Upper lobe of left lung (tissue), 6 donors: ENCODE results near the gene SLC25A5. TPM values are rescaled to one million over a fixed set of nuclear protein-coding genes. Genes with fewer than 3 reads are reported as not detected.
"Not testable (repeated sequence)": the region's sequence is repeated elsewhere in the genome, so short reads cannot be mapped to it uniquely, and the experiment has no call there.

ENCODE experiments used
- ATAC-seq, 2 donors: fragments of 200-7000 bp; cut with Tn5 transposase; one replicate each; pipeline ENCODE4 v1.9.1; 2022; ENCODE audit warnings: mild to moderate bottlenecking in 2 of 2, moderate library complexity in 2 of 2; ENCODE audit not compliant: low FRiP score in 2 of 2
- DNase-seq, 2 donors: peaks; one replicate each; pipeline ENCODE4 v3.0.0-alpha.2; 2019 to 2020
- H3K27ac ChIP-seq, 4 donors: fragments of 200-600 bp; sonication (generic); one replicate each; pipeline ENCODE4 v1.5.1; 2016 to 2019
- H3K27me3 ChIP-seq, 4 donors: fragments of 200-600 bp; sonication (generic); one replicate each; pipeline ENCODE4 v1.5.1; 2017 to 2019
- H3K36me3 ChIP-seq, 4 donors: fragments of 200-600 bp; sonication (generic); one replicate each; pipeline ENCODE4 v1.5.1; 2016 to 2019
- H3K4me1 ChIP-seq, 4 donors: fragments of 200-600 bp; sonication (generic); one replicate each; pipeline ENCODE4 v1.5.1; 2018 to 2019
- H3K4me3 ChIP-seq, 4 donors: fragments of 200-600 bp; sonication (generic); one replicate each; pipeline ENCODE4 v1.5.1; 2017 to 2019; ENCODE audit warnings: mild to moderate bottlenecking in 2 of 4, moderate library complexity in 1 of 4
- H3K9me3 ChIP-seq, 4 donors: fragments of 200-600 bp; sonication (generic); one replicate each; pipeline ENCODE4 v1.5.1; 2018 to 2019
- EP300 ChIP-seq, 4 donors: sonication (generic); formaldehyde crosslinking; IDR thresholded peaks; one replicate each; pipeline ENCODE4 v1.5.1; 2017; ENCODE audit warnings: antibody characterized with exemption in 4 of 4, control low read depth in 2 of 4
- POLR2A ChIP-seq, 4 donors: fragments of 450-650 bp; IDR thresholded peaks; one replicate each; pipeline ENCODE4 v1.5.1; 2016 to 2017; ENCODE audit warnings: antibody characterized with exemption in 4 of 4, mild to moderate bottlenecking in 2 of 4
- POLR2AphosphoS5 ChIP-seq, 2 donors: sonication (generic); formaldehyde crosslinking; IDR thresholded peaks; one replicate each; pipeline ENCODE4 v1.5.1; 2017; ENCODE audit warnings: antibody characterized with exemption in 2 of 2
- WGBS, 2 donors: methylation state at CpG; one replicate each; pipeline ENCODE4 v1.1.5; 2017 to 2018; 5-methylcytosine and 5-hydroxymethylcytosine counted together
- total RNA-seq, 6 donors: library from RNA; depleted of rRNA in 4 of 6; stranded (reverse); fragments of >200 nt in 4 of 6; gene quantifications; one replicate each; pipeline versions ENCODE4 v1.1.0 to v1.2.1, GENCODE V29; 2016 to 2021
- TF ChIP-seq, protein P1 (sequence below), 6 experiments: fragments of 450-650 bp in 4 of 6; fragments of 200-600 bp in 2 of 6; sonication (generic) in 2 of 6; IDR thresholded peaks; one replicate each; pipeline ENCODE4 v1.5.1; 2016 to 2019; ENCODE audit warnings: antibody characterized with exemption in 6 of 6
- donor health status: DM: no; HTN: no; CAD: no; lungs with moderate emphysema.
- donor health status: DM: no; HTN: yes; CAD: no; lungs with severe emphysema.

Gene SLC25A5
- total RNA-seq, 6 donors from 2014 or later = 180 to 494 (median 325) TPM

DNA sequence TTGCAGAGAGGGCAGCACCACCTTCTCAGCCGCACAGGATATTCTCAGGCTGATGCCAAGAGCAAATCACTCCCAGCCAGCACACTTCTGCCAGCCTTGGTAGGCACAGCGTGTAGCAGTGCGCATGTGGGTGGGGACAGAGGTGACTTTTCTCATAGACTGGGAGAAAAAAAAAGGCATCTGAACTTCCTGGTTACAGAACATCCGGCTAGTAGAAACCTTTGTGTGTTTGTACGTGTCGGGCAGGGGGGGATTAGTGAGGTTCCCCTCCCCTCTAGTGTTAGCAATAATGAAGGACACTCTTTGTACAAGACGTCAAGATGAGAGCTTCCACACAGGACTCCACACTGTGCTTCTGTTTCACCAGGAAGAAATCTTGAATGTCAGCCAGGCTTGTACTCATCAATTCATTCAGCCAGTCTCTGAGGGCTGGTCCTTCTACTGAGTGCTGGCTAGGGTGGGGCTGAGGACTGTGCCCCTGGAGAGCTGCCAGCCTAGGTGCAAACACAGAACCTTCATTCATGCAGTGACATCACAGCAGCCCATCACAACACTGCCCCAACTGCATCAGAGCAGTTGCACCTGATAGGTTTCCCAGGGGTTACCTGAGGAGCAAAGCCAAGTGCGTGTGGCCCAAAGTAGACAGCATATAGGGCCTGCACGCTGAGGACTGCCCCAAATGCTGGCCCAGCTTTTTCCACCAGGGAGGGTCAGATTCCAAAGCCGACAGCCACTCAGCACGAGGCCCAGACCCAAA lies 34.7 kb downstream of the SLC25A5 start:
- no peaks in the 10 kb centered on the region for H3K27me3 ChIP-seq
- no peaks in the 10 kb centered on the region for H3K9me3 ChIP-seq
- TF ChIP-seq POLR2AphosphoS5 (IDR thresholded peaks at IDR 0.05) (peak in 1 of 2 donors; percentile 11), POLR2A (IDR thresholded peaks at IDR 0.05) (no peak)
- no peaks in the 10 kb centered on the region for H3K36me3 ChIP-seq
- no peak overlapping the region for H3K4me3 ChIP-seq
- DNase-seq (peak in 1 of 2 donors; percentile 79), ATAC-seq (peak; percentile 32 to 84)
- H3K4me1 ChIP-seq = peaks cover 0 to 14% (median 3%) of the 10 kb centered on the region in 4 donors
- H3K27ac ChIP-seq = peak overlapping the region in 3 of 4 donors; percentile 33 to 69 (median 44)
- 64% methylated on average over 11 of the region's 11 CpGs; no CpG with 5 or more reads in 1 of the 2 donors for WGBS, 2 donors

DNA sequence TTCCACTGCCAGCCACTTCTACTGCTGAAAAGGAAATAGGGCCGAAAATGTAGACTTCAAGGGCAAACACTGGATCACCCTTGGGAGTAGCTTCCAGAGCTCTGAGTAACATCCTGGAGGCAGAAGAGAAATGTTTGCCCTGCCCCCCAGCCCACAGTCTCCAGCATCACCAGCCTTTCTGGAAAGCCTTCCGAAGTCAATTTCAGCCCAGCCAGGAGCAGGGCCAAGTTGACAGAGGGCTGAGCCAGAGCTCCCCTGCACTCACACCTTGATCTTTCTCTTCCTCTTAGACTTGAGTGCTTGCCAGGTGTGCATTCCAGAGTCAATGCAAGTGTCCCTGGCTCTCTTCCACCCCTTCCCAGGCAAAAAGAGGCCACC lies 35.2 kb downstream of the SLC25A5 start:
- Histone ChIP-seq H3K27ac (peak overlapping the region; percentile 56 to 69 (median 61)), H3K27me3 (no peaks in the 10 kb centered on the region), H3K4me1 (peaks cover 0 to 14% (median 3%) of the 10 kb centered on the region in 4 donors), H3K36me3 (no peaks in the 10 kb centered on the region), H3K4me3 (no peak overlapping the region), H3K9me3 (no peaks in the 10 kb centered on the region)
- peak; percentile 67 to 76 for ATAC-seq
- WGBS, 2 donors = 69% methylated on average over 2 of the region's 2 CpGs; no CpG with 5 or more reads in 1 of the 2 donors
- TF ChIP-seq, protein P1, sequence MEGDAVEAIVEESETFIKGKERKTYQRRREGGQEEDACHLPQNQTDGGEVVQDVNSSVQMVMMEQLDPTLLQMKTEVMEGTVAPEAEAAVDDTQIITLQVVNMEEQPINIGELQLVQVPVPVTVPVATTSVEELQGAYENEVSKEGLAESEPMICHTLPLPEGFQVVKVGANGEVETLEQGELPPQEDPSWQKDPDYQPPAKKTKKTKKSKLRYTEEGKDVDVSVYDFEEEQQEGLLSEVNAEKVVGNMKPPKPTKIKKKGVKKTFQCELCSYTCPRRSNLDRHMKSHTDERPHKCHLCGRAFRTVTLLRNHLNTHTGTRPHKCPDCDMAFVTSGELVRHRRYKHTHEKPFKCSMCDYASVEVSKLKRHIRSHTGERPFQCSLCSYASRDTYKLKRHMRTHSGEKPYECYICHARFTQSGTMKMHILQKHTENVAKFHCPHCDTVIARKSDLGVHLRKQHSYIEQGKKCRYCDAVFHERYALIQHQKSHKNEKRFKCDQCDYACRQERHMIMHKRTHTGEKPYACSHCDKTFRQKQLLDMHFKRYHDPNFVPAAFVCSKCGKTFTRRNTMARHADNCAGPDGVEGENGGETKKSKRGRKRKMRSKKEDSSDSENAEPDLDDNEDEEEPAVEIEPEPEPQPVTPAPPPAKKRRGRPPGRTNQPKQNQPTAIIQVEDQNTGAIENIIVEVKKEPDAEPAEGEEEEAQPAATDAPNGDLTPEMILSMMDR (IDR thresholded peaks at IDR 0.05) = no peak
- TF ChIP-seq EP300 (IDR thresholded peaks at IDR 0.05) (no peak), POLR2AphosphoS5 (IDR thresholded peaks at IDR 0.05) (no peak), POLR2A (IDR thresholded peaks at IDR 0.05) (no peak)
- peak in 1 of 2 donors; percentile 51 for DNase-seq

DNA sequence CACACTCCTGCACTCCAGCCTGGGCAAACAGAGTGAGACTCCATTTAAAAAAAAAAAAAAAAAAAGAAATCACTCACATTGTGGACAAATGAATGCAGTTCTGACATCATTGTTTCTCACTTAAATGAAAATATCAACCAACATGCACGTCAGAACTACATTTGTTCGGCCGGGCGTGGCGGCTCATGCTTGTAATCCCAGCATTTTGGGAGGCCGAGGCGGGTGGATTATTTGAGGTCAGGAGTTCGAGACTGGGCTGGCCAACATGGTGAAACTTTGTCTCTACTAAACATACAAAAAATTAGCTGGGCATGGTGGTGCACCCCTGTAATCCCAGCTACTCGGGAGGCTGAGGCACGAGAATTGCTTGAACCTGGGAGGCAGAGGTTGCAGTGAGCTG lies 36.9 kb downstream of the SLC25A5 start:
- not testable (repeated sequence) for H3K27me3 ChIP-seq, H3K9me3 ChIP-seq, H3K4me3 ChIP-seq, H3K27ac ChIP-seq, DNase-seq, ATAC-seq, H3K36me3 ChIP-seq
- 87 to 93% methylated on average over 7 to 10 of the region's 10 CpGs for WGBS, 2 donors
- H3K4me1 ChIP-seq = peaks cover 0 to 14% (median 3%) of the 10 kb centered on the region in 4 donors

DNA sequence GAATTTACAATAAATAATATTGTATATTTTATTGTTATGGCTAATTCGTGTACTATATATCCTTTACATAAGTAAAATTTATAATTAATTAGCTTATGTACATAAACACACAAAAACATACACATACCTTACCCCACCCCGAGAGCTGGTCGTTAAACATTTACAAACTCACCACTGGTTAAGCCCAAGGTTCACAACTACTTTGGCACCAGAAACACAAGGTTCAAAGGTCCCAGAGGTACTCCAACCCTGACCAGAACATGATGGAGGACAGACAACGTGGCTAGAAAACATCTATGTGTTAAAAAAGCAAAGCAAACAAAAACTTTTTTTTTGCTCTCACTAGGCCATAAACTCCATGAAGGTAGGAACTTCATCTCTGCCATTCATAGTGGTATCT lies 37.7 kb downstream of the SLC25A5 start:
- WGBS, 2 donors = 62 to 77% methylated on average over 4 of the region's 4 CpGs
- ATAC-seq (no peak), DNase-seq (no peak)
- TF ChIP-seq POLR2A (IDR thresholded peaks at IDR 0.05) = no peak
- no peak for TF ChIP-seq POLR2AphosphoS5 (IDR thresholded peaks at IDR 0.05)
- TF ChIP-seq, protein P1 (IDR thresholded peaks at IDR 0.05) = no peak
- no peak for TF ChIP-seq EP300 (IDR thresholded peaks at IDR 0.05)
- H3K27me3 ChIP-seq = no peaks in the 10 kb centered on the region
- no peak overlapping the region for H3K4me3 ChIP-seq
- H3K27ac ChIP-seq = no peak overlapping the region
- H3K4me1 ChIP-seq = peaks cover 0 to 14% (median 3%) of the 10 kb centered on the region in 4 donors
- H3K36me3 ChIP-seq = no peaks in the 10 kb centered on the region
- no peaks in the 10 kb centered on the region for H3K9me3 ChIP-seq

DNA sequence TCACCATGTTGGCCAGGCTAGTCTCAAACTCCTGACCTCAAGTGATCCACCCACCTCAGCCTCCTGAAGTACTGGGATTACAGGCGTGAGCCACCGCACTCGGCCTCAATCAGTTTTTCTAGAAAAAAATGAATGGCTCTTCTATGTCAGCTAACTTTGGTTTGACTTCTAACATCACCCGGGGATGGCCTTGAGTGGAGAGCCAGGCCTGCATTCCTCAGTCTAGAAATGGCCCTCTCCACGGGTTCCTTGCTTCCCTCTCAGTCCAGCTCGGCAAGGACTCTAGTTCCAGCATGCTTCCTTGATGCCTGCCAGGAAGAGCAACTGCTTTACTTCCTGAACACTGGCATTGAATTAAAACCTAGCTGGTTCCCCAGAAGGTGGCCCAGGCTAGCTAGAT lies 39.0 kb downstream of the SLC25A5 start:
- Histone ChIP-seq H3K36me3 (no peaks in the 10 kb centered on the region), H3K4me1 (peaks cover 0 to 12% (median 2%) of the 10 kb centered on the region in 4 donors), H3K27ac (no peak overlapping the region), H3K9me3 (no peaks in the 10 kb centered on the region), H3K27me3 (no peaks in the 10 kb centered on the region), H3K4me3 (no peak overlapping the region)
- TF ChIP-seq POLR2AphosphoS5 (IDR thresholded peaks at IDR 0.05) (no peak), EP300 (IDR thresholded peaks at IDR 0.05) (no peak), POLR2A (IDR thresholded peaks at IDR 0.05) (no peak)
- TF ChIP-seq, protein P1 (IDR thresholded peaks at IDR 0.05) = no peak
- DNase-seq (no peak), ATAC-seq (no peak)
- WGBS, 2 donors = 72 to 79% methylated on average over 5 to 6 of the region's 6 CpGs
